GM13976 (cell line): ENCODE data around the gene ADTRP.

Experiments used
- DNase-seq: peaks from one replicate; pipeline ENCODE4 v3.0.0; 2012; ENCODE audit warnings: low spot score
- CTCF ChIP-seq: IDR thresholded peaks from 2 replicates; pipeline ENCODE4 v1.5.1; 2012; ENCODE audit warnings: borderline replicate concordance, mild to moderate bottlenecking; ENCODE audit not compliant: insufficient read depth; ENCODE audit errors: extremely low read depth, missing control alignments, control extremely low read depth
- in situ Hi-C: fragments of 300-500 bp; cut with MboI; formaldehyde crosslinking; loops from one replicate; pipeline ENCODE4 v1.12.0; 2022; ENCODE audit warnings: low sequenced_read_pairs, mixed read lengths, inconsistent platforms; ENCODE audit not compliant: unreplicated experiment

ADTRP gene

DNA sequence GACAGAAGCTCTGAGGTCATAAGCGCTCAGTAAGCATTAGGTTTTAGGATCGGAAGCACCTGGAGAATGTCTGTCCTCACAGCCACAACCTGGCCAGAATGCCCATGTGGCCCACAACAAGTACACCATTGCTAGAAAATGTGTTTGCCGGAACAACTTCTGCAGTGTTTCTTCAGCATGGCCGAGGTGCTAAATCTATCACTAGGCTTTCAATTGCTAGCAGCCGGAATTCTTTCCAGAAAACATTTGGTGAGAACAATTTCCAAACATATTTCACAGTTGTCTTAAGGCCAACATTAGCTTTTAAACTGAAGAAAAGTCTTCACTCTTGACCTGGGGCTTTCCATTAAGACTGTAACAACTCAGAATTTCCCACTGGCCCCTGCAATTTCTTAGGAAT is 18.2 kb upstream of the ADTRP start:
- in situ Hi-C loops: no loop called here
- no peak for TF ChIP-seq CTCF
- DNase-seq: no peak

- in situ Hi-C loops: no loop called here
- DNase-seq: no peak
- no peak for TF ChIP-seq CTCF
Observed at GRCh38 chr6:11795403-11795802, 16.8 kb upstream of the ADTRP start.

- DNase-seq: no peak
- no peak for TF ChIP-seq CTCF
- in situ Hi-C loops: no loop called here
Observed at GRCh38 chr6:11793277-11793676, 14.7 kb upstream of the ADTRP start.

DNA sequence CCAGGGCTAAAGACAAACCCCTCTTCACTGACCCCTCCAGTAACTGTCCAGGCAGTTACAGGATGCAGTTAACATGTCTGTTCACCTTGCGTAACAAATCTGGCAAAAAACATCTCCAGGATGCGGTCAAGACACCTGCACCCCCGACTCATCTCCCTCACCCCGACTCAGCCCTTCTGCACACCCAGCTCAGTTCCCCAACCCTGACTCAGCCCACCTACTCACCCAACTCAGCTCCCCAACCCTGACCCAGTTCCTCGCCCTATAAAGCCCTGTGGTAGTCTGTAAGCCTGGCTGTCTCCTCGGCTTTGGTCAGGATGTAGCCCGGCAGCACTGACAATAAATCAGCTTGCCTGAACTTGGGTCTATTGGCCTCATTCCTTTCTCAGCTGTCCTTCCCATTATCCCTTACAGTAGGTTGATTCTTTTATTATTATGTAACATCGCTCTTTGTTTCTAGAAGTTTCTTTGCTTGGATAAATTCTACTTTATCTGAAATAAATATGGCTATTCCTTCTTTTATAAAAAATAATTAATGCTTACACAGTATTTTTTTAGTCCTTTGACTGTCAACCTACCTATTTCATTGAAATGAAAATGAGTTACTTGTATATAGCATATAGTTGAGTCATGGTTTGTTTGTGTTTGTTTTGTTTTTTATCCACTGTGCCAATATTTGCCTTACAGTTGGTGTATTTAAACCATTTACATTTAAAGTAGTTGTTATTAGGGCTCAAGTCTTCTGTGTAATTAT is 12.9 kb upstream of the ADTRP start:
- DNase-seq: no peak
- in situ Hi-C loops: no loop called here
- TF ChIP-seq CTCF: no peak

- in situ Hi-C loops: no loop called here
- DNase-seq: no peak
- no peak for TF ChIP-seq CTCF
Observed at GRCh38 chr6:11789744-11790143, 11.1 kb upstream of the ADTRP start.

DNA sequence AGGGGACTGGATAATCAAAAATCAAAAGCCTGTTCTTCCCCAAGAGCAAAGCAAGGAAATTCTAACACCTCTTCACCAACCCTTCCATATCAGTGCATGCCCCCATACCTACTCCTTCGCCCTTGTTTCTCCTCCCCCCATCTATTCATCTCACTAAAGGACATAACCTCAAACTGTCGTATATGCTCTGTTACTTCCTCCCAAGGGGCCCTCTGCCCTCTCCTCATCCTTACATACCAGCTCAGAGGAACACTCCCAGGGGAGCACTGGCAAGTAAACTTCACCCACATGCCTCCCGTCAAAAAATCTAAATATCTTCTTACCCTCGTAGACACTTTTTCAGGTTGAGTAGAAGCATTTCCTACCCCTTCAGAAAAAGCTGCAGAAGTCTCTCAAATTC is 9.4 kb upstream of the ADTRP start:
- TF ChIP-seq CTCF: no peak
- in situ Hi-C loops: no loop called here
- no peak for DNase-seq

DNA sequence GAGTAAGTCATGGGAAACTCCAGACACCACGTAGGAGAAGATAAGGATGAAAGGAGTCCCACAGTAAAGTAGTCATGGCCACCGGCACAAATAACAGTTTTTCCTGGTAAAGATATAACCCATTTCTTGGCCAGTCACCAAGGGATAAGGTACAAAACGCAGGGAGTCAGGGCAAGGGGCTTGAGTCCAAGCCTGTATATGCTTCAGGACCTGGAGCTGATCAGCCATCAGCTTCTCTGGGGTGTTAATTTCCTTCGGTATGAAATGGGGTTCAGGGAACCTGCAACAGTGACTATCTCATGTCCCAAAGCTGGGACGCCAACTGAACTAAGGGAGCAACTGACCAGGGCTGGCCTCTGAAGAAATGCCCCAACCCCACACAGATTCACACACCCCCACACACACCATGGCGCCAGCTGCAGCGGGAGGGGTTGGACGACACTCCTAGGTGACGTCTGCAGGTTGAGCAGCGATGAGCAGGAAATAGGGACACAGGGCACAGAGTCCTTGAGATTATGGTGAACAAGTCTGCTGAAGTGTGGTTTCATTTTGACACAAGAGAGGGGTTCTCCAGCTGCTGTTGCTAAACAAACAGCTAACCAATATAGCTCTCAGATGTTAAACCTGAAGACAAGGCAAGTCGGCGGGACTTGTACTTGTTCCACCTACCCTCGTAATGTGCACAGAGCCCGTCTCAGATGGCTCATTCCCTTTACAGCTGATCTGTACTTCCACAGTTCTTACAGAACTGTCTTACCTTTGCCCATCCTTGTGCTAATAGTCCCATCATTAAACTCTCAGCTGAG is 7.4 kb upstream of the ADTRP start:
- in situ Hi-C loops: no loop called here
- no peak for TF ChIP-seq CTCF
- DNase-seq: peak; percentile 87
